ENCODE results near the gene LCLAT1. TPM values are rescaled to one million over a fixed set of nuclear protein-coding genes. Genes with fewer than 3 reads are reported as not detected.

The LCLAT1 gene
- total and polyA plus RNA-seq, 8 donors = 2.0 to 15.0 (median 9.8) TPM

- Histone ChIP-seq H3K4me1 (no peaks in the 10 kb centered on the region), H3K27ac (no peak overlapping the region), H3K9me3 (no peaks in the 10 kb centered on the region), H3K36me3 (no peaks in the 10 kb centered on the region), H3K4me3 (no peak overlapping the region), H3K27me3 (no peaks in the 10 kb centered on the region)
- TF ChIP-seq CTCF (IDR thresholded peaks at IDR 0.05) = no peak
- no peak for ATAC-seq
- intact Hi-C loops (cut with DNase I) = no loop called here
- FAIRE-seq = no peak
- DNase-seq = no peak
Observed at GRCh38 chr2:30588994-30589393, 141.9 kb downstream of the LCLAT1 start.

DNA sequence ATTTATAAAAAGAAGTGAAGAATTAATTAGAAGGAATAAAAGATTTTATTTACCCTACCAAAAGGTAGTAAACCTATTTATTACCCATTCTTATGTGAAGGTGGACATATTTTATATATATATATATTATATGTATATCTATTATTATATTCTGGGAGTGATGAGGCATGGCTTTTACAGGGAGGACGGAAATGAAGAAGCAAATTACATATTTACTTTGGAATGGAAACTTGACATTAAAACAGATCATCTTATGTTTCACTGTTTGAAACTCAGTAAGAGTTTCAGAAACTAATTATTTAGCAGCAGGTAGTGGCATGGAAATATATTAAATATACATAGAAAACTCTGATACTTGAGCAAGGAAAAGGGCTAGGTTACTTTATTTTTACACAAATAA, 143.4 kb downstream of the LCLAT1 start:
- Histone ChIP-seq H3K4me3 (no peak overlapping the region), H3K27me3 (no peaks in the 10 kb centered on the region), H3K27ac (no peak overlapping the region), H3K4me1 (no peaks in the 10 kb centered on the region), H3K9me3 (no peaks in the 10 kb centered on the region), H3K36me3 (no peaks in the 10 kb centered on the region)
- ATAC-seq (no peak), DNase-seq (no peak), FAIRE-seq (no peak)
- intact Hi-C loops (cut with DNase I) = no loop called here
- WGBS, 2 donors = 76 to 92% methylated on average over 1 of the region's 1 CpG
- TF ChIP-seq CTCF (IDR thresholded peaks at IDR 0.05) = no peak

DNA sequence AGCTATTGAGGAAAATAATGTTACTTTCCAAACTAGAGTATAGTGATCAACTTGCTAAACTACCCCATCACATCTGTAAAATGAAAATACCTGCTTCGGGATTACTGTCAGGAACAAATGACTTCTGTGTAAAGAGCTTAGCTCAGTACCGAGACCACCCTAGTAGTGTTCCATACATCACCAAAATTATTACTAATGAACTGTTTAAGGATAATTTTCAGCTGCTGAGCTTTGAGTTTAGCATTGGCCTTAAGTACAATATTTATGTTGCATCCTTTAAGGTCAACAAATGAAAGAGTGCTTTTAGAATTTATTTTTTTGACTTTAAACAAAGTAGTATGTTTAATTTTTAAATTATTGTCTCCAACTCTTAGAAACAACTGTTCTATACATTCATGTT, 144.1 kb downstream of the LCLAT1 start:
- H3K4me3 ChIP-seq = no peak overlapping the region
- DNase-seq = no peak
- no peak overlapping the region for H3K27ac ChIP-seq
- FAIRE-seq = no peak
- WGBS, 2 donors = 96 to 97% methylated on average over 2 of the region's 2 CpGs
- no peak for TF ChIP-seq CTCF (IDR thresholded peaks at IDR 0.05)
- H3K27me3 ChIP-seq = no peaks in the 10 kb centered on the region
- intact Hi-C loops (cut with DNase I) = no loop called here
- H3K4me1 ChIP-seq = no peaks in the 10 kb centered on the region
- no peak for ATAC-seq
- H3K9me3 ChIP-seq = no peaks in the 10 kb centered on the region
- H3K36me3 ChIP-seq = no peaks in the 10 kb centered on the region

DNA sequence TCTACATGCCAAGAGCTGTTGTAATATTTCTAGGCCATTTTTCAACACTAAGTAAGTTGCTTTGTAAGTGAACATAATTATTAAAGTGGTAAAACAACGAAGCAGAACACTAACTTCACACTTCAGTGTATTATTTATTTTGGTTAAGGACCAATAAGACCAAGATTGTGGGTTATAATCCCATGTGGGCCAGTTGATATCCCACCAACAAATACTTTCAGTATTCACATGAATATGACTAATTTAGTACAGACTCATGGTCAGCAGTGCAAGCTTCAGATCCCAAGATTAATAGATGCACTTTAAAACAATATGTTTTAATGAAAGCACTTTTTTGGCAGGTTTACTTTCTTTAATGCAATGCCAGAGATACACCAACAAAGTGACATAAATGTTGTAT, 154.3 kb downstream of the LCLAT1 start:
- WGBS, 2 donors = 69 to 74% methylated on average over 1 of the region's 1 CpG
- H3K36me3 ChIP-seq = no peaks in the 10 kb centered on the region
- no peak for TF ChIP-seq CTCF (IDR thresholded peaks at IDR 0.05)
- H3K9me3 ChIP-seq = no peaks in the 10 kb centered on the region
- no peaks in the 10 kb centered on the region for H3K27me3 ChIP-seq
- no peaks in the 10 kb centered on the region for H3K4me1 ChIP-seq
- no peak overlapping the region for H3K27ac ChIP-seq
- FAIRE-seq (no peak), ATAC-seq (no peak), DNase-seq (no peak)
- intact Hi-C loops (cut with DNase I) = no loop called here
- H3K4me3 ChIP-seq = no peak overlapping the region

- FAIRE-seq = no peak
- H3K9me3 ChIP-seq = no peaks in the 10 kb centered on the region
- no peak for ATAC-seq
- WGBS, 2 donors = 89 to 96% methylated on average over 3 of the region's 3 CpGs
- no peaks in the 10 kb centered on the region for H3K36me3 ChIP-seq
- no peak for TF ChIP-seq CTCF (IDR thresholded peaks at IDR 0.05)
- intact Hi-C loops (cut with DNase I) = no loop called here
- no peaks in the 10 kb centered on the region for H3K27me3 ChIP-seq
- H3K4me3 ChIP-seq = no peak overlapping the region
- DNase-seq = no peak
- H3K4me1 ChIP-seq = no peaks in the 10 kb centered on the region
- no peak overlapping the region for H3K27ac ChIP-seq
Observed at GRCh38 chr2:30605197-30605596, 158.2 kb downstream of the LCLAT1 start.

Data from pancreas (tissue), 10 donors.